HG03139 (cell line): ENCODE results near the gene PYGO1.
"Not testable (repeated sequence)": the region's sequence is repeated elsewhere in the genome, so short reads cannot be mapped to it uniquely, and the experiment has no call there.

ENCODE experiments used
- ATAC-seq: cut with Tn5 transposase; IDR thresholded peaks from one replicate; pipeline ENCODE4 v1.9.1; 2021; ENCODE audit not compliant: unreplicated experiment

Gene PYGO1

GRCh38 chr15:55513152-55513551 is 75.0 kb downstream of the PYGO1 start:
- ATAC-seq = no peak

GRCh38 chr15:55507567-55507966 is 80.6 kb downstream of the PYGO1 start:
- ATAC-seq = no peak

DNA sequence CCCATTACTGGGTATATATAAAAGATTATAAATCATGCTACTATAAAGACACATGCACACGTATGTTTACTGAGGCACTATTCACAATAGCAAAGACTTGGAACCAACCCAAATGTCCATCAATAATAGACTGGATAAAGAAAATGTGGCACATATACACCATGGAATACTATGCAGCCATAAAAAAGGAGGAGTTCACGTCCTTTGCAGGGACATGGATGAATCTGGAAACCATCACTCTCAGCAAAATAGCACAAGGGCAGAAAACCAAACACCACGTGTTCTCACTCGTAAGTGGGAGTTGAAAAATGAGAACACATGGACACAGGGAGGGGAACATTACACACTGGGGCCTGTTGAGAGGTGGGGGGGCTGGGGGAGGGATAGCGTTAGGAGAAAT is 82.7 kb downstream of the PYGO1 start:
- ATAC-seq = not testable (repeated sequence)

DNA sequence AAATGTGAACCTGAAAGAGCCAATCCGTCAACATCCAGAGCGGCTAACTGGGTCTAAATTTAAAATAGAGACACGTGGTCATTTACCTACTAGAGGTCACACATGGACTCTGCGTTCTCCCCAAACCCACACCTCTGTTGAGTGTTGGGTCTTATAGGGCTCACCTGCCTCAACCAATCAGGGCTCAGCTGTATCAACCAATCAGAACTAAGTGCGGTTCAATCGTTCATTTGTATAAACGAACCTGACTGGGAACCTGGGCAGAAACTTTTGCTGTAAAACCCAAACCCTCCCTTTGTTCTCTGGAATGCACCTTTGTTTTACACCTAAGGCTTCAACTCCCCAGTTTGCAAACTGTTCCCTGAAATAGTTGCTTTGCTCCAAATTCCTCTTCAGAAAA is 89.0 kb downstream of the PYGO1 start:
- ATAC-seq = no peak

- peak; percentile 99 for ATAC-seq
Observed at GRCh38 chr15:55498109-55498938, 89.8 kb downstream of the PYGO1 start.

GRCh38 chr15:55496716-55497115 is 91.4 kb downstream of the PYGO1 start:
- no peak for ATAC-seq

DNA sequence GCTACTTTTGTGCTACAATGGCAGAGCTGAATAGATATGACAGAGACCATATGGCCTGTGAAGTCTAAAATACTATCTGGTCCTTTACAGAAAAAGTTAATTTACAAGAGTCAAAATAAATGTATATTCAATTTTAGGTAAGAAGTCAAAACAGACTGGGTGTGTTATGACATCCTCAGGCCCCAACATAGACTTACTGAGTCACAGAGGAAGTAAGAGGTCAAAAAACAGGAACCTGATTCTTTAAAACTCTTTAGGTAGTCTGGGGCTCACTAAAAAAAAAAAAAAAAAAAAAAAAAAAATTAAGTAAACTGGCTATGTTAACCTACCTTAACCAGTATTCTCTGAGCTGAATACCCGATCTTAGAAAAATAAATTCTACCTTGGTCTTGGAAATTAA is 93.2 kb downstream of the PYGO1 start:
- ATAC-seq = no peak

DNA sequence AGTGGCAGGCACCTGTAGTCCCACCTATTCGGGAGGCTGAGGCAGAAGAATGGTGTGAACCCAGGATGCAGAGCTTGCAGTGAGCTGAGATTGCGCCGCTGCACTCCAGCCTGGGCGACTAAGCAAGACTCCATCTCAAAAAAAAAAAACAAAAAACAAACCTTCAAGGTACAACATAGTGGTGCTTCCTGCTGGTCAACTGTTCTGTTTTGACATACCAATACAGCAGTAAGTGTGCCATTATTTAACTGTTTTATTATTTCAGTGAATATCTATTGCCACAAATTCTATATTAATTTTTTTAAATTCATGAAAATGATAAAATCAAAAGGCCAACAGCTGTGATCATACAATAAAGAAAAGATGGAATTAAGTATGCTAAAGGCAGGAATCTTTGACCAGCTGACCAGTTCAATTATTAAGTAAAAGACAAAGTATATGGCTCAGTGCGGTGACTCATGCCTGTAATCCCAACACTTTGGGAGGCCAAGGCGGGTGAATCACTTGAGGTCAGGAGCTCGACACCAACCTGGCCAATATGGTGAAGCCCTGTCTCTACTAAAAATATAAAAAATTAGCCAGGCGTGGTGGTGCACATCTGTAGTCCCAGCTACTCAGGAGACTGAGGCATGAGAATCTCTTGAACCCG is 99.1 kb downstream of the PYGO1 start:
- ATAC-seq = not testable (repeated sequence)
